Activated B cell treated with CpG ODN at 0.5 μM for 24 hours (primary cell): Measurements from ENCODE around the gene ANKFN1. TPM values are rescaled to one million over a fixed set of nuclear protein-coding genes. Genes with fewer than 3 reads are reported as not detected.

Experiments
- ATAC-seq: fragments of 200-7000 bp; cut with Tn5 transposase; one replicate; pipeline ENCODE4 v1.10.0; 2021; ENCODE audit warnings: low read depth, mild to moderate bottlenecking, moderate library complexity
- CTCF ChIA-PET: fragments of 350-600 bp; sonication (Branson Sonifier 250); formaldehyde crosslinking; loops from one replicate; lab custom pipeline; 2021; ENCODE audit warnings: antibody characterized with exemption; lab: Charles Lee
- POLR2A ChIA-PET: fragments of 350-600 bp; sonication (Branson Sonifier 250); formaldehyde crosslinking; loops from one replicate; lab custom pipeline; 2021; ENCODE audit warnings: antibody characterized with exemption; lab: Charles Lee
- DNase-seq: peaks from one replicate; pipeline ENCODE4 v3.0.0; 2022
- H3K27ac Mint-ChIP-seq: one replicate; pipeline ENCODE4 v1.8.0; 2020; ENCODE audit warnings: mixed read lengths
- H3K27me3 Mint-ChIP-seq: one replicate; pipeline ENCODE4 v1.8.0; 2021; ENCODE audit warnings: mixed read lengths
- H3K36me3 Mint-ChIP-seq: one replicate; pipeline ENCODE4 v1.8.0; 2021; ENCODE audit warnings: low read depth, mixed read lengths
- H3K4me1 Mint-ChIP-seq: one replicate; pipeline ENCODE4 v1.8.0; 2021; ENCODE audit warnings: mixed read lengths
- H3K4me3 Mint-ChIP-seq: one replicate; pipeline ENCODE4 v1.8.0; 2020; ENCODE audit warnings: mild to moderate bottlenecking, mixed read lengths
- H3K9me3 Mint-ChIP-seq: one replicate; pipeline ENCODE4 v1.8.0; 2020; ENCODE audit warnings: mixed read lengths
- intact Hi-C: fragments of 100-400 bp; cut with micrococcal nuclease; formaldehyde crosslinking; loops from one replicate; pipeline ENCODE4 v1.15.1; 2024
- total RNA-seq: library from RNA; stranded (reverse); gene quantifications from 2 replicates; pipeline ENCODE4 v1.2.3, GENCODE V29; 2022
- TF ChIP-seq, protein P1 (sequence below): fragments of 200-600 bp; IDR thresholded peaks from one replicate; pipeline ENCODE4 v1.8.0; 2022; ENCODE audit warnings: antibody characterized with exemption, mild to moderate bottlenecking

Gene ANKFN1
- total RNA-seq, 1 donor from 2014 or later = not detected

- Mint-ChIP-seq H3K4me3 (no peak overlapping the region), H3K9me3 (no peaks in the 10 kb centered on the region), H3K36me3 (no peaks in the 10 kb centered on the region), H3K27me3 (no peaks in the 10 kb centered on the region), H3K27ac (no peak overlapping the region), H3K4me1 (no peaks in the 10 kb centered on the region)
- ATAC-seq (no peak), DNase-seq (no peak)
- ChIA-PET CTCF (no interaction called here), POLR2A (no interaction called here)
- TF ChIP-seq, protein P1, sequence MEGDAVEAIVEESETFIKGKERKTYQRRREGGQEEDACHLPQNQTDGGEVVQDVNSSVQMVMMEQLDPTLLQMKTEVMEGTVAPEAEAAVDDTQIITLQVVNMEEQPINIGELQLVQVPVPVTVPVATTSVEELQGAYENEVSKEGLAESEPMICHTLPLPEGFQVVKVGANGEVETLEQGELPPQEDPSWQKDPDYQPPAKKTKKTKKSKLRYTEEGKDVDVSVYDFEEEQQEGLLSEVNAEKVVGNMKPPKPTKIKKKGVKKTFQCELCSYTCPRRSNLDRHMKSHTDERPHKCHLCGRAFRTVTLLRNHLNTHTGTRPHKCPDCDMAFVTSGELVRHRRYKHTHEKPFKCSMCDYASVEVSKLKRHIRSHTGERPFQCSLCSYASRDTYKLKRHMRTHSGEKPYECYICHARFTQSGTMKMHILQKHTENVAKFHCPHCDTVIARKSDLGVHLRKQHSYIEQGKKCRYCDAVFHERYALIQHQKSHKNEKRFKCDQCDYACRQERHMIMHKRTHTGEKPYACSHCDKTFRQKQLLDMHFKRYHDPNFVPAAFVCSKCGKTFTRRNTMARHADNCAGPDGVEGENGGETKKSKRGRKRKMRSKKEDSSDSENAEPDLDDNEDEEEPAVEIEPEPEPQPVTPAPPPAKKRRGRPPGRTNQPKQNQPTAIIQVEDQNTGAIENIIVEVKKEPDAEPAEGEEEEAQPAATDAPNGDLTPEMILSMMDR = no peak
- intact Hi-C loops = no loop called here
Observed at GRCh38 chr17:56497132-56497531, 343.9 kb downstream of the ANKFN1 start.

DNA sequence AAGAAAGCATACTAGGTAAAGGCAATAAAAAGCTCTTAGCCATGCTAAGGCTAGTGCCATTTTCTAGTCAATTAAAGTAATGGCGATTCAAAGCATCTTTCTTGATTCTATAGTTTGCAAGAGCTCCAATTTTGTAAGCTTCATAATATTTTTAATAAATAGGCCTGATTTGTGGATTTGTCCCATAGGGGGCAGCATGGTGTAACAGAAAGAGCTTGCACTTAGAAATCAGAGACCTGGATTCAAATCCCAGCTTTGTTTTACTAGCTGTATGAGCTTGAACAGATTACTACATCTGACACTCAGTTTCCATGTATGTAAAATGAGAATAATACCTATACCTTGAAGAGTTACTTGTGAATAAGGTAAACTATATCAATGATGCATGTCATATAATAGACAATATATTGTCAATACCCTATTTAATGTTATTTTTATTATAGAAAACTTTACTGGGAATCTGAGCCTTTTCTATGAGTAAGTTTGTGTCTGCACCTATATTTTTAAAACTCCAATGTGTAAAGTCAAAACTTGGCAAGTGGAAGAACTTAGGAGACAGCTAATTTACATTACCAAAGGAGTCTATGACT is 346.6 kb downstream of the ANKFN1 start:
- Mint-ChIP-seq H3K4me3 (no peak overlapping the region), H3K4me1 (no peaks in the 10 kb centered on the region), H3K27ac (no peak overlapping the region), H3K9me3 (no peaks in the 10 kb centered on the region), H3K36me3 (no peaks in the 10 kb centered on the region), H3K27me3 (no peaks in the 10 kb centered on the region)
- DNase-seq (no peak), ATAC-seq (no peak)
- intact Hi-C loops = no loop called here
- TF ChIP-seq, protein P1 = no peak
- CTCF ChIA-PET = no interaction called here
- POLR2A ChIA-PET = no interaction called here

- Mint-ChIP-seq H3K27ac (no peak overlapping the region), H3K4me1 (no peaks in the 10 kb centered on the region), H3K4me3 (no peak overlapping the region), H3K27me3 (no peaks in the 10 kb centered on the region), H3K9me3 (no peaks in the 10 kb centered on the region), H3K36me3 (no peaks in the 10 kb centered on the region)
- ChIA-PET POLR2A (no interaction called here), CTCF (no interaction called here)
- no peak for DNase-seq
- TF ChIP-seq, protein P1 = no peak
- ATAC-seq = no peak
- intact Hi-C loops = no loop called here
Observed at GRCh38 chr17:56502120-56502654, 348.9 kb downstream of the ANKFN1 start.

- no peak overlapping the region for H3K27ac Mint-ChIP-seq
- intact Hi-C loops = no loop called here
- H3K4me3 Mint-ChIP-seq = no peak overlapping the region
- no peak for ATAC-seq
- ChIA-PET POLR2A (no interaction called here), CTCF (no interaction called here)
- no peaks in the 10 kb centered on the region for H3K36me3 Mint-ChIP-seq
- H3K4me1 Mint-ChIP-seq = no peaks in the 10 kb centered on the region
- DNase-seq = no peak
- no peaks in the 10 kb centered on the region for H3K27me3 Mint-ChIP-seq
- TF ChIP-seq, protein P1 = no peak
- H3K9me3 Mint-ChIP-seq = no peaks in the 10 kb centered on the region
Observed at GRCh38 chr17:56505154-56505756, 352.0 kb downstream of the ANKFN1 start.

DNA sequence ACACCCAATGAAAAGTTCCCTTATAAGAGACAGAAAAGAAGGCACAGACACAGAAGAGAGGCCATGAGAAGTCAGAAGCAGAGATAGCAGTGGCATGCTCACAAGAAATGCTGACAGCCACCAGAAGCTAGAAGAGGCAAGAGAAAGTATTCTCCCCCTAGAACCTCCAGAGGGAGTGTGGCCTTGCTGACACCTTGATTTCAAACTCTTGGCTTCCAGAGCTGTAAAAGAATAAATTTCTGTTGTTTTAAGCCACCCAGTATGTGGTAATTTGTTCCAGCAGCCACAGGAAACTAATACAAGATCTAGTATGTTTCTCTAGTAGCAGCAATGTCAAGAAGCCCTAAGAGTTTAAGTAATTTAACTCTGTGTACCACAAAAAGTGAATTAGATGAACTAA is 353.1 kb downstream of the ANKFN1 start:
- H3K27me3 Mint-ChIP-seq = no peaks in the 10 kb centered on the region
- no peak for DNase-seq
- TF ChIP-seq, protein P1 = no peak
- no peaks in the 10 kb centered on the region for H3K36me3 Mint-ChIP-seq
- ChIA-PET CTCF (no interaction called here), POLR2A (no interaction called here)
- intact Hi-C loops = no loop called here
- H3K4me1 Mint-ChIP-seq = no peaks in the 10 kb centered on the region
- H3K27ac Mint-ChIP-seq = no peak overlapping the region
- H3K4me3 Mint-ChIP-seq = no peak overlapping the region
- no peaks in the 10 kb centered on the region for H3K9me3 Mint-ChIP-seq
- ATAC-seq = no peak
